Left lung (tissue), 10 donors: Measurements from ENCODE around the gene ARL4D. TPM values are rescaled to one million over a fixed set of nuclear protein-coding genes. Genes with fewer than 3 reads are reported as not detected.

ENCODE experiments used
- ATAC-seq: fragments of 200-7000 bp; cut with Tn5 transposase; one replicate; pipeline ENCODE4 v1.9.1; 2020; ENCODE audit warnings: moderate library complexity
- DNase-seq, 4 donors: peaks; one replicate each; pipeline ENCODE4 v3.0.0-alpha.2; 2013 to 2020
- H3K27ac ChIP-seq, 2 donors: fragments of 200-600 bp; sonication (generic) in 1 of 2; one replicate each; pipeline versions ENCODE4 v1.5.0 to v1.8.0; 2020 to 2021
- H3K27me3 ChIP-seq, 2 donors: fragments of 200-600 bp; sonication (generic) in 1 of 2; one replicate each; pipeline versions ENCODE4 v1.5.0 to v1.8.0; 2020 to 2021
- H3K36me3 ChIP-seq, 2 donors: fragments of 200-600 bp; sonication (generic) in 1 of 2; one replicate each; pipeline versions ENCODE4 v1.5.0 to v1.8.0; 2020 to 2021
- H3K4me1 ChIP-seq, 2 donors: fragments of 200-600 bp; one replicate each; pipeline ENCODE4 v1.8.0; 2021
- H3K4me3 ChIP-seq, 2 donors: fragments of 200-600 bp; sonication (generic) in 1 of 2; one replicate each; pipeline versions ENCODE4 v1.5.0 to v1.8.0; 2020 to 2021; ENCODE audit warnings: mild to moderate bottlenecking in 1 of 2
- H3K9me3 ChIP-seq, 2 donors: fragments of 200-600 bp; sonication (generic) in 1 of 2; one replicate each; pipeline versions ENCODE4 v1.5.0 to v1.8.0; 2020 to 2021
- intact Hi-C, 2 donors: fragments of 100-400 bp; cut with DNase I; formaldehyde crosslinking; loops; one replicate each; pipeline versions ENCODE4 v1.11.2 to v1.14.2; 2022
- polyA plus RNA-seq, 6 donors: library from polyadenylated mRNA; unstranded; fragments of 120-200 nt; gene quantifications; one replicate each; pipeline ENCODE4 v1.2.1, GENCODE V29; 2013; ENCODE audit not compliant: insufficient read length in 6 of 6
- total RNA-seq, 2 donors: library from RNA; stranded (reverse); fragmentation: NEBNext Ultra II Directional; extraction: Animal tissue kit (Norgen Biotek cat#: 25700); gene quantifications; one replicate each; pipeline ENCODE4 v1.2.1, GENCODE V29; 2021
- TF ChIP-seq, protein P1 (sequence below), 2 donors: fragments of 200-600 bp; sonication (generic) in 1 of 2; IDR thresholded peaks; one replicate each; pipeline versions ENCODE4 v1.5.0 to v1.8.0; 2021; ENCODE audit warnings: antibody characterized with exemption in 2 of 2
- donor health status: DM: no; HTN: yes; CAD: no.
- donor health status: DM: no; HTN: no; CAD: no.

ARL4D gene
- total and polyA plus RNA-seq, 8 donors, result 5.9 to 13.0 (median 9.7) TPM

DNA sequence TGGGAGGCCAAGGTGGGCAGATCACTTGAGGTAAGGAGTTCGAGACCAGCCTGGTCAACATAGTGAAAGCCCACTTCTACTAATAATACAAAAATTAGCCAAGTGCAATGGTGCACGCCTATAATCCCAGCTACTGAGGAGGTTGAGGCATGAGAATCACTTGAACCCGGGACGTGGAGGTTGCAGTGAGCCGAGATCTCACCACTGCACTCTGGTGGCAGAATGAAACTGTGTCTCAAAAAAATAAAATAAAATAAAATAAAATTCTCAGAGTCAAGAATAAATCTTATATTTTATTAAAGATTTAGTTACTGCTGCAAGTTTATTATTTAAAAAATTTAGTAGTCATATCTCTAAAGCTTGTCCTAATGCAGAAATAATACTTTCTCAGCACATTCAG is 29.7 kb downstream of the ARL4D start:
- intact Hi-C loops, result no loop called here
- H3K4me1 ChIP-seq, result peaks cover 0 to 9% of the 10 kb centered on the region in 2 donors
- no peaks in the 10 kb centered on the region for H3K36me3 ChIP-seq
- no peaks in the 10 kb centered on the region for H3K9me3 ChIP-seq
- DNase-seq (no peak), ATAC-seq (no peak)
- no peak overlapping the region for H3K27ac ChIP-seq
- TF ChIP-seq, protein P1, sequence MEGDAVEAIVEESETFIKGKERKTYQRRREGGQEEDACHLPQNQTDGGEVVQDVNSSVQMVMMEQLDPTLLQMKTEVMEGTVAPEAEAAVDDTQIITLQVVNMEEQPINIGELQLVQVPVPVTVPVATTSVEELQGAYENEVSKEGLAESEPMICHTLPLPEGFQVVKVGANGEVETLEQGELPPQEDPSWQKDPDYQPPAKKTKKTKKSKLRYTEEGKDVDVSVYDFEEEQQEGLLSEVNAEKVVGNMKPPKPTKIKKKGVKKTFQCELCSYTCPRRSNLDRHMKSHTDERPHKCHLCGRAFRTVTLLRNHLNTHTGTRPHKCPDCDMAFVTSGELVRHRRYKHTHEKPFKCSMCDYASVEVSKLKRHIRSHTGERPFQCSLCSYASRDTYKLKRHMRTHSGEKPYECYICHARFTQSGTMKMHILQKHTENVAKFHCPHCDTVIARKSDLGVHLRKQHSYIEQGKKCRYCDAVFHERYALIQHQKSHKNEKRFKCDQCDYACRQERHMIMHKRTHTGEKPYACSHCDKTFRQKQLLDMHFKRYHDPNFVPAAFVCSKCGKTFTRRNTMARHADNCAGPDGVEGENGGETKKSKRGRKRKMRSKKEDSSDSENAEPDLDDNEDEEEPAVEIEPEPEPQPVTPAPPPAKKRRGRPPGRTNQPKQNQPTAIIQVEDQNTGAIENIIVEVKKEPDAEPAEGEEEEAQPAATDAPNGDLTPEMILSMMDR (IDR thresholded peaks at IDR 0.05), result no peak
- H3K27me3 ChIP-seq, result no peaks in the 10 kb centered on the region
- no peak overlapping the region for H3K4me3 ChIP-seq

DNA sequence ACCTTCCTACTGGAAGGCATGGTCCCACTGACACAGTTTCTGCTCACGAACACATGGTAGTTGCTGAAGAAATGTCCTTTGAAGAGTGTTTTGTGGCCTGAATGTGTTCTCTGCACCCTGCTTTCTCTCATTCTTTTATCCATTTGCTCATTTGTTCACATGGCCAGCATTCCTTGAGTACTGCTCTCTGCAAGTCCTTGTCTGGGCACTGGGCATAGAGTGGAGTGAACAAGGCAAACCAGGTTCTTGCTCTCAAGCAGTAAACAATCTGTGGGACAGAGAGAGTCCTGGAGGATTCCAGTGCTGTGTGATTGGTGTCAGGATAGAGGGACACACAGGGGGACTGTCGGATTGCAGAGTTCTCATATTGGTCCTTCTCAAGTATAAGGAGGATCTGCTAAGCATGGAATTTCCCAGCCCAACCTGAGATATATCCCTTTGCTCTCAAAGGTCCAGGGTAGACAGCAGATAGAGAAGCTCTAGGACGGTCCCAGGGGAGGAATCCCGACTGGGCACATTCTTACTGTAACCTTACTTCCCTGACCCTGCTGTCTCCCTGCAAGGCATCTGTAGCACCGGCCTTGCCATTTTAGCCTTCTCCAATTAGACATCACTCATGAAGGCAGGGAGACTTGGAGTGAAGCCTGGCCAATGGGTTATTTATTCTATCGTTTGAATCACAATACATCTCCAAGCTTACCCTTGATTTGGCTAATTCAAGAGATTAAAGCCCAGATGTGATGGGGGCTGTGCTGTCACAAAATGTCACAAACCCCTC is 32.3 kb downstream of the ARL4D start:
- DNase-seq (no peak), ATAC-seq (no peak)
- H3K4me3 ChIP-seq, result no peak overlapping the region
- no peaks in the 10 kb centered on the region for H3K9me3 ChIP-seq
- intact Hi-C loops, result no loop called here
- TF ChIP-seq, protein P1 (IDR thresholded peaks at IDR 0.05), result no peak
- no peaks in the 10 kb centered on the region for H3K36me3 ChIP-seq
- H3K27ac ChIP-seq, result no peak overlapping the region
- H3K27me3 ChIP-seq, result no peaks in the 10 kb centered on the region
- peaks cover 0 to 9% of the 10 kb centered on the region in 2 donors for H3K4me1 ChIP-seq

DNA sequence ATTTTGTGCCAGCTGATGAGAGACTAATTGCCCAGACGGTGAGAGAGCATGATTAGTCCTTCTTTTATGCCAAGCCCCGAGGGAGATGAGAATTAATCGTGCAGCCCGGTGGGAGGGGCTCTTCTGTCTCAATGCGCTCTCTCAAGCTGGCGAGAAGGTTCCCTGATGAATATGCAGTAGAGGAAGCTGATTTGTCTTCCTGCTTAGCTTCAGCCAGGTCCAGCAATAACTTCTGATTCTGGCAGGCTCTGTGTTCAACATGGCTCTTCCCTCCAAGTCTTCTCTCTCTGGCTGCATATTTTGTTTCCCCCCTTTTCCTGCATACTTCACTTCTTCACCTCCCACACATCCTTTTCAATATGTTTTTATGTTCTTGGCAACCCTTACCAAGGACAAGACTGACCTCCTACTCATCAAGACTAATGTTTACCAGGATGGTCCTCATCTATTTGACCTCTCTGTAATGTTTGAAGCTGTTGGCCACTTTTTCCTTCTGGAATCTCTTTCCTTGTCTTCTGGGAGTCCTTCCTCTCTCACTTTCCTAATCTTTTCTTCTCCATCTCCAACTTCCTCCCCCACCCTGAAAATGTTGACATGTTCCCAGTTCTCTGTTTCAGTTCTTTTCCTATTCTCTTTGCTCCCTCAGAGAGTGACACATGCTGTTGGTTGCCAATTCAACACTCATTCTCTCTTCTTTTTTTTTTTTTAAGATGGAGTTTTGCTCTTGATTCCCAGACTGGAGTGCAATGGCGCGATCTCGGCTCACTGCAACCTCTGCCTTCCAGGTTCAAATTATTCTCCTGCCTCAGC is 33.1 kb downstream of the ARL4D start:
- DNase-seq (no peak), ATAC-seq (peak; percentile 41)
- intact Hi-C loops, result no loop called here
- H3K4me3 ChIP-seq, result no peak overlapping the region
- no peak overlapping the region for H3K27ac ChIP-seq
- H3K36me3 ChIP-seq, result no peaks in the 10 kb centered on the region
- H3K27me3 ChIP-seq, result no peaks in the 10 kb centered on the region
- TF ChIP-seq, protein P1 (IDR thresholded peaks at IDR 0.05), result no peak
- peaks cover 0 to 9% of the 10 kb centered on the region in 2 donors for H3K4me1 ChIP-seq
- H3K9me3 ChIP-seq, result no peaks in the 10 kb centered on the region

DNA sequence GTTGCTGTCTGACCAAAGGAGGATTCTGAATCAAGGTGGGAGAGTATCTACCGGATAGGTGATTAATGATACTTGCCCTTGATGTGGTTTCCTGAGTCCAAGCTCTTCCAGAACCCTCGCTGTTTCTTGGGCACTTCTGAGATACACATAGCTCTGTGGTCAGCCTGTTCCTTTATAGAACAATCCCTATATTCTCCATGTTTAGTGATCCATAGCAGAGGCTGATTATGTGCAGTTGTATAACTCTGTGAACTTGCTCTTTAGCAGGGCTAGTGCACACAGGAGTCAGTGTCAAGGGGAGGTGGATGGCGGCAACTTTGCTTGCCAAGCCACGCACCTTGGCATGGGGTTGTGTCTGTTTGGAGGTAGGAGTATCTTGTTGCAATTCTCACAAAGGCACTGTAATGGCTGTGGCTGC is 36.1 kb downstream of the ARL4D start:
- Histone ChIP-seq H3K4me3 (no peak overlapping the region), H3K9me3 (no peaks in the 10 kb centered on the region), H3K4me1 (peaks cover 0 to 9% of the 10 kb centered on the region in 2 donors), H3K27me3 (no peaks in the 10 kb centered on the region), H3K36me3 (no peaks in the 10 kb centered on the region), H3K27ac (no peak overlapping the region)
- DNase-seq (no peak), ATAC-seq (no peak)
- TF ChIP-seq, protein P1 (IDR thresholded peaks at IDR 0.05), result no peak
- intact Hi-C loops, result no loop called here

DNA sequence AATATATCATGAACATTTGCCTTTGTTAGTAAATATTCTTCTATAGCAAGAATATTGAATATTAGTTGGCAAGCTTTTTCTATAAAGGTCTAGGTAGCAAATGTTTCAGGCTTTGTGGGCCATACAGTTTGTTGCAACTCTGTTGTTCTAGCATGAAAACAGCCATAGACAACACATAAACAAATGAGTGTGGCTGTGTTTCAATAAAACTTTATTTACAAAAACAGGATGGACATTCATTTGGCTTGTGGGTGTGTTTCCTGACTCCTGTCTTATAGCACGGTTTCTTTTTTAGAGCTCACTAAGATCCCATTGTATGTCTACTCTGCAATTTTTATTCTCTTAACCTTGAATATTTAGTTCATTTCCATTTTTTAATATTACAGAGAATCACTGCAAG is 39.0 kb downstream of the ARL4D start:
- DNase-seq, result no peak
- ATAC-seq, result no peak
- no peaks in the 10 kb centered on the region for H3K36me3 ChIP-seq
- TF ChIP-seq, protein P1 (IDR thresholded peaks at IDR 0.05), result no peak
- H3K27ac ChIP-seq, result no peak overlapping the region
- no peaks in the 10 kb centered on the region for H3K27me3 ChIP-seq
- no peak overlapping the region for H3K4me3 ChIP-seq
- no peaks in the 10 kb centered on the region for H3K9me3 ChIP-seq
- intact Hi-C loops, result no loop called here
- no peaks in the 10 kb centered on the region for H3K4me1 ChIP-seq
